HEK293 (cell line): ENCODE data around the gene CLN6.
A peak's percentile ranks its signal among the peaks of the same experiment; 100 is the strongest.

ENCODE experiments used
- HOXC10 ChIP-seq: sonication (generic); formaldehyde crosslinking; IDR thresholded peaks from 2 replicates; pipeline ENCODE4 v1.8.1; 2023; ENCODE audit warnings: mild to moderate bottlenecking, missing genetic modification reagents
- OVOL3 ChIP-seq: fragments of 450-650 bp; formaldehyde crosslinking; IDR thresholded peaks from 2 replicates; pipeline ENCODE4 v1.5.1; 2016; ENCODE audit warnings: missing biosample characterization, missing genetic modification characterization
- ZBTB7A ChIP-seq: fragments of 450-650 bp; formaldehyde crosslinking; IDR thresholded peaks from 2 replicates; pipeline ENCODE4 v1.5.1; 2016; ENCODE audit warnings: low read depth, missing biosample characterization, missing genetic modification characterization
- ZNF132 ChIP-seq: fragments of 450-650 bp; formaldehyde crosslinking; IDR thresholded peaks from 2 replicates; pipeline ENCODE4 v1.5.1; 2017; ENCODE audit warnings: missing biosample characterization, missing genetic modification characterization, borderline replicate concordance
- ZNF140 ChIP-seq: fragments of 450-650 bp; formaldehyde crosslinking; IDR thresholded peaks from 2 replicates; pipeline ENCODE4 v1.5.1; 2016; ENCODE audit warnings: missing biosample characterization, missing genetic modification characterization
- ZNF157 ChIP-seq: fragments of 450-650 bp; formaldehyde crosslinking; IDR thresholded peaks from 2 replicates; pipeline ENCODE4 v1.5.1; 2016; ENCODE audit warnings: missing biosample characterization, missing genetic modification characterization
- ZNF16 ChIP-seq: fragments of 450-650 bp; formaldehyde crosslinking; IDR thresholded peaks from 2 replicates; pipeline ENCODE4 v1.5.1; 2016; ENCODE audit warnings: low read depth, missing biosample characterization, missing genetic modification characterization
- ZNF2 ChIP-seq: fragments of 450-650 bp; formaldehyde crosslinking; IDR thresholded peaks from 2 replicates; pipeline ENCODE4 v1.5.1; 2016; ENCODE audit warnings: missing biosample characterization, missing genetic modification characterization
- ZNF248 ChIP-seq: fragments of 450-650 bp; formaldehyde crosslinking; IDR thresholded peaks from 2 replicates; pipeline ENCODE4 v1.5.1; 2017; ENCODE audit warnings: missing biosample characterization, missing genetic modification characterization
- ZNF280C ChIP-seq: fragments of 450-650 bp; formaldehyde crosslinking; IDR thresholded peaks from 2 replicates; pipeline ENCODE4 v1.5.1; 2016; ENCODE audit warnings: missing biosample characterization, missing genetic modification characterization
- ZNF292 ChIP-seq: fragments of 450-650 bp; formaldehyde crosslinking; IDR thresholded peaks from 2 replicates; pipeline ENCODE4 v1.5.1; 2016; ENCODE audit warnings: low read depth, missing biosample characterization, missing genetic modification characterization, borderline replicate concordance
- ZNF555 ChIP-seq: fragments of 450-650 bp; formaldehyde crosslinking; conservative IDR thresholded peaks from 2 replicates; pipeline ENCODE4 v1.5.1; 2017; ENCODE audit warnings: missing biosample characterization, mild to moderate bottlenecking, missing genetic modification characterization, inconsistent platforms
- ZNF623 ChIP-seq: fragments of 450-650 bp; formaldehyde crosslinking; IDR thresholded peaks from 2 replicates; pipeline ENCODE4 v1.5.1; 2016; ENCODE audit warnings: missing biosample characterization, missing genetic modification characterization
- ZNF701 ChIP-seq: fragments of 450-650 bp; formaldehyde crosslinking; IDR thresholded peaks from 2 replicates; pipeline ENCODE4 v1.5.1; 2016; ENCODE audit warnings: missing biosample characterization, missing genetic modification characterization
- TF ChIP-seq, protein P1 (sequence below): fragments of 450-650 bp; formaldehyde crosslinking; IDR thresholded peaks from 2 replicates; pipeline ENCODE4 v1.5.1; 2016; ENCODE audit warnings: missing biosample characterization, missing genetic modification characterization
- TF ChIP-seq, protein P2 (sequence below): fragments of 450-650 bp; formaldehyde crosslinking; conservative IDR thresholded peaks from 2 replicates; pipeline ENCODE4 v1.5.1; 2016; ENCODE audit warnings: low read depth, missing biosample characterization, missing genetic modification characterization
- TF ChIP-seq, protein P3 (sequence below): fragments of 450-650 bp; formaldehyde crosslinking; IDR thresholded peaks from 2 replicates; pipeline ENCODE4 v1.5.1; 2017; ENCODE audit warnings: missing biosample characterization, missing genetic modification characterization
- TF ChIP-seq, protein P4 (sequence below): fragments of 450-650 bp; formaldehyde crosslinking; IDR thresholded peaks from 2 replicates; pipeline ENCODE4 v1.5.1; 2016; ENCODE audit warnings: missing biosample characterization, missing genetic modification characterization, borderline replicate concordance
- TF ChIP-seq, protein P5 (sequence below): fragments of 450-650 bp; formaldehyde crosslinking; IDR thresholded peaks from 2 replicates; pipeline ENCODE4 v1.5.1; 2016; ENCODE audit warnings: missing biosample characterization, missing genetic modification characterization
- TF ChIP-seq, protein P6 (sequence below): fragments of 450-650 bp; formaldehyde crosslinking; IDR thresholded peaks from 2 replicates; pipeline ENCODE4 v1.5.1; 2016; ENCODE audit warnings: missing biosample characterization, missing genetic modification characterization

CLN6 gene

DNA sequence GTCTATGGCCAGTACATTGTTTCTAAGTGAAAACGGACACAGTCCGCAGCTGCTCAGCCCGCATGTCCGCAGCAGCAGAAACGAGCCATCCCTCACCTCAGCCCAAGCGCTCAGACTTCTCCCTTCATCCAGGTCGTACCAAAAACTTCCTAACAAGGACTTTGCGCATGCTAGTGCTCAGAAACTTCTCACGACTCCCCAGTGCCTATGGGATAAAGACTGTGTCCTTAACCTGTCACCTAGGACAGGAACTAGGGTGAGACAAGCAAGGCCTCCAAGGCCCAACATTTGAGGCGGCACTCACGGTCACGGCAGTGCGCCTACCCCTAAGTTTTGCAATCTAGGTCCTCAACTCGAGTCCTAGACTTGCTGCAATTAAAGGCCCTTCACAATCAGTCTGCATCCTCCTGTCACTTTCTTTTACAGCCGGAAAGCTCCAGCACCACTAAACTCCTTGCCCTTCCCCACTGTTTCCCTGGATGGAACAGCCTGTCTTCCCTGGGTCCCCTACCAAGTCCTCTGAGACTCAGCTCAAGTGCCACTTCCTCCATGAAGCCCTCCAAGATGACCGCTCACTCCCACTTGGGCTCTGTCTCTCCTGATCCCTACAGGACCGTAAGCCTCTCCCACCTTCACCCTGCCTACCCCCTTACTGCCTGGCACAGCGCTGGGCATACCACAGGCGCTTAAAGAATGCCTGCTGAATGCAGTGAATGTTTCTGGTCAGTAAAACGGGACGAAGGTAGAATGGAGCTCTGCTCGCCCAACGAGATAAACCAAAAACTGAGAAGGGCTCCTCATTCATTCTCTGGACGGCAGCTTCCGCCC lies 1.2 kb downstream of the CLN6 start (continued):
- TF ChIP-seq, protein P1, sequence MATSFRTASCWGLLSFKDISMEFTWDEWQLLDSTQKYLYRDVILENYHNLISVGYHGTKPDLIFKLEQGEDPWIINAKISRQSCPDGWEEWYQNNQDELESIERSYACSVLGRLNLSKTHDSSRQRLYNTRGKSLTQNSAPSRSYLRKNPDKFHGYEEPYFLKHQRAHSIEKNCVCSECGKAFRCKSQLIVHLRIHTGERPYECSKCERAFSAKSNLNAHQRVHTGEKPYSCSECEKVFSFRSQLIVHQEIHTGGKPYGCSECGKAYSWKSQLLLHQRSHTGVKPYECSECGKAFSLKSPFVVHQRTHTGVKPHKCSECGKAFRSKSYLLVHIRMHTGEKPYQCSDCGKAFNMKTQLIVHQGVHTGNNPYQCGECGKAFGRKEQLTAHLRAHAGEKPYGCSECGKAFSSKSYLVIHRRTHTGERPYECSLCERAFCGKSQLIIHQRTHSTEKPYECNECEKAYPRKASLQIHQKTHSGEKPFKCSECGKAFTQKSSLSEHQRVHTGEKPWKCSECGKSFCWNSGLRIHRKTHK (tag by site-specific recombination): no peak
- TF ChIP-seq OVOL3 (no peak), ZNF623 (tag by site-specific recombination) (0 out of 2 replicates have a peak, but pooled peaks have one; percentile 3), ZNF140 (tag by site-specific recombination) (no peak), ZNF248 (tag by site-specific recombination) (no peak), ZBTB7A (no peak), ZNF292 (tag by site-specific recombination) (no peak), ZNF280C (tag by site-specific recombination) (no peak), ZNF555 (tag by site-specific recombination) (no peak), ZNF701 (tag by site-specific recombination) (no peak), ZNF132 (tag by site-specific recombination) (no peak), HOXC10 (no peak), ZNF2 (no peak), ZNF157 (tag by site-specific recombination) (no peak), ZNF16 (tag by site-specific recombination) (no peak)
- TF ChIP-seq, protein P2, sequence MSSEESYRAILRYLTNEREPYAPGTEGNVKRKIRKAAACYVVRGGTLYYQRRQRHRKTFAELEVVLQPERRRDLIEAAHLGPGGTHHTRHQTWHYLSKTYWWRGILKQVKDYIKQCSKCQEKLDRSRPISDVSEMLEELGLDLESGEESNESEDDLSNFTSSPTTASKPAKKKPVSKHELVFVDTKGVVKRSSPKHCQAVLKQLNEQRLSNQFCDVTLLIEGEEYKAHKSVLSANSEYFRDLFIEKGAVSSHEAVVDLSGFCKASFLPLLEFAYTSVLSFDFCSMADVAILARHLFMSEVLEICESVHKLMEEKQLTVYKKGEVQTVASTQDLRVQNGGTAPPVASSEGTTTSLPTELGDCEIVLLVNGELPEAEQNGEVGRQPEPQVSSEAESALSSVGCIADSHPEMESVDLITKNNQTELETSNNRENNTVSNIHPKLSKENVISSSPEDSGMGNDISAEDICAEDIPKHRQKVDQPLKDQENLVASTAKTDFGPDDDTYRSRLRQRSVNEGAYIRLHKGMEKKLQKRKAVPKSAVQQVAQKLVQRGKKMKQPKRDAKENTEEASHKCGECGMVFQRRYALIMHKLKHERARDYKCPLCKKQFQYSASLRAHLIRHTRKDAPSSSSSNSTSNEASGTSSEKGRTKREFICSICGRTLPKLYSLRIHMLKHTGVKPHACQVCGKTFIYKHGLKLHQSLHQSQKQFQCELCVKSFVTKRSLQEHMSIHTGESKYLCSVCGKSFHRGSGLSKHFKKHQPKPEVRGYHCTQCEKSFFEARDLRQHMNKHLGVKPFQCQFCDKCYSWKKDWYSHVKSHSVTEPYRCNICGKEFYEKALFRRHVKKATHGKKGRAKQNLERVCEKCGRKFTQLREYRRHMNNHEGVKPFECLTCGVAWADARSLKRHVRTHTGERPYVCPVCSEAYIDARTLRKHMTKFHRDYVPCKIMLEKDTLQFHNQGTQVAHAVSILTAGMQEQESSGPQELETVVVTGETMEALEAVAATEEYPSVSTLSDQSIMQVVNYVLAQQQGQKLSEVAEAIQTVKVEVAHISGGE (tag by site-specific recombination): no peak
- TF ChIP-seq, protein P3, sequence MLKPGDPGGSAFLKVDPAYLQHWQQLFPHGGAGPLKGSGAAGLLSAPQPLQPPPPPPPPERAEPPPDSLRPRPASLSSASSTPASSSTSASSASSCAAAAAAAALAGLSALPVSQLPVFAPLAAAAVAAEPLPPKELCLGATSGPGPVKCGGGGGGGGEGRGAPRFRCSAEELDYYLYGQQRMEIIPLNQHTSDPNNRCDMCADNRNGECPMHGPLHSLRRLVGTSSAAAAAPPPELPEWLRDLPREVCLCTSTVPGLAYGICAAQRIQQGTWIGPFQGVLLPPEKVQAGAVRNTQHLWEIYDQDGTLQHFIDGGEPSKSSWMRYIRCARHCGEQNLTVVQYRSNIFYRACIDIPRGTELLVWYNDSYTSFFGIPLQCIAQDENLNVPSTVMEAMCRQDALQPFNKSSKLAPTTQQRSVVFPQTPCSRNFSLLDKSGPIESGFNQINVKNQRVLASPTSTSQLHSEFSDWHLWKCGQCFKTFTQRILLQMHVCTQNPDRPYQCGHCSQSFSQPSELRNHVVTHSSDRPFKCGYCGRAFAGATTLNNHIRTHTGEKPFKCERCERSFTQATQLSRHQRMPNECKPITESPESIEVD (tag by site-specific recombination): no peak
- TF ChIP-seq, protein P4, sequence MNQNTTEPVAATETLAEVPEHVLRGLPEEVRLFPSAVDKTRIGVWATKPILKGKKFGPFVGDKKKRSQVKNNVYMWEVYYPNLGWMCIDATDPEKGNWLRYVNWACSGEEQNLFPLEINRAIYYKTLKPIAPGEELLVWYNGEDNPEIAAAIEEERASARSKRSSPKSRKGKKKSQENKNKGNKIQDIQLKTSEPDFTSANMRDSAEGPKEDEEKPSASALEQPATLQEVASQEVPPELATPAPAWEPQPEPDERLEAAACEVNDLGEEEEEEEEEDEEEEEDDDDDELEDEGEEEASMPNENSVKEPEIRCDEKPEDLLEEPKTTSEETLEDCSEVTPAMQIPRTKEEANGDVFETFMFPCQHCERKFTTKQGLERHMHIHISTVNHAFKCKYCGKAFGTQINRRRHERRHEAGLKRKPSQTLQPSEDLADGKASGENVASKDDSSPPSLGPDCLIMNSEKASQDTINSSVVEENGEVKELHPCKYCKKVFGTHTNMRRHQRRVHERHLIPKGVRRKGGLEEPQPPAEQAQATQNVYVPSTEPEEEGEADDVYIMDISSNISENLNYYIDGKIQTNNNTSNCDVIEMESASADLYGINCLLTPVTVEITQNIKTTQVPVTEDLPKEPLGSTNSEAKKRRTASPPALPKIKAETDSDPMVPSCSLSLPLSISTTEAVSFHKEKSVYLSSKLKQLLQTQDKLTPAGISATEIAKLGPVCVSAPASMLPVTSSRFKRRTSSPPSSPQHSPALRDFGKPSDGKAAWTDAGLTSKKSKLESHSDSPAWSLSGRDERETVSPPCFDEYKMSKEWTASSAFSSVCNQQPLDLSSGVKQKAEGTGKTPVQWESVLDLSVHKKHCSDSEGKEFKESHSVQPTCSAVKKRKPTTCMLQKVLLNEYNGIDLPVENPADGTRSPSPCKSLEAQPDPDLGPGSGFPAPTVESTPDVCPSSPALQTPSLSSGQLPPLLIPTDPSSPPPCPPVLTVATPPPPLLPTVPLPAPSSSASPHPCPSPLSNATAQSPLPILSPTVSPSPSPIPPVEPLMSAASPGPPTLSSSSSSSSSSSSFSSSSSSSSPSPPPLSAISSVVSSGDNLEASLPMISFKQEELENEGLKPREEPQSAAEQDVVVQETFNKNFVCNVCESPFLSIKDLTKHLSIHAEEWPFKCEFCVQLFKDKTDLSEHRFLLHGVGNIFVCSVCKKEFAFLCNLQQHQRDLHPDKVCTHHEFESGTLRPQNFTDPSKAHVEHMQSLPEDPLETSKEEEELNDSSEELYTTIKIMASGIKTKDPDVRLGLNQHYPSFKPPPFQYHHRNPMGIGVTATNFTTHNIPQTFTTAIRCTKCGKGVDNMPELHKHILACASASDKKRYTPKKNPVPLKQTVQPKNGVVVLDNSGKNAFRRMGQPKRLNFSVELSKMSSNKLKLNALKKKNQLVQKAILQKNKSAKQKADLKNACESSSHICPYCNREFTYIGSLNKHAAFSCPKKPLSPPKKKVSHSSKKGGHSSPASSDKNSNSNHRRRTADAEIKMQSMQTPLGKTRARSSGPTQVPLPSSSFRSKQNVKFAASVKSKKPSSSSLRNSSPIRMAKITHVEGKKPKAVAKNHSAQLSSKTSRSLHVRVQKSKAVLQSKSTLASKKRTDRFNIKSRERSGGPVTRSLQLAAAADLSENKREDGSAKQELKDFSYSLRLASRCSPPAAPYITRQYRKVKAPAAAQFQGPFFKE (tag by site-specific recombination): no peak
- TF ChIP-seq, protein P5, sequence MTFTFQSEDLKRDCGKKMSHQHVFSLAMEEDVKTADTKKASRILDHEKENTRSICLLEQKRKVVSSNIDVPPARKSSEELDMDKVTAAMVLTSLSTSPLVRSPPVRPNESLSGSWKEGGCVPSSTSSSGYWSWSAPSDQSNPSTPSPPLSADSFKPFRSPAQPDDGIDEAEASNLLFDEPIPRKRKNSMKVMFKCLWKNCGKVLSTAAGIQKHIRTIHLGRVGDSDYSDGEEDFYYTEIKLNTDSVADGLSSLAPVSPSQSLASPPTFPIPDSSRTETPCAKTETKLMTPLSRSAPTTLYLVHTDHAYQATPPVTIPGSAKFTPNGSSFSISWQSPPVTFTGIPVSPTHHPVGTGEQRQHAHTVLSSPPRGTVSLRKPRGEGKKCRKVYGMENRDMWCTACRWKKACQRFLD (tag by site-specific recombination): no peak
- TF ChIP-seq, protein P6, sequence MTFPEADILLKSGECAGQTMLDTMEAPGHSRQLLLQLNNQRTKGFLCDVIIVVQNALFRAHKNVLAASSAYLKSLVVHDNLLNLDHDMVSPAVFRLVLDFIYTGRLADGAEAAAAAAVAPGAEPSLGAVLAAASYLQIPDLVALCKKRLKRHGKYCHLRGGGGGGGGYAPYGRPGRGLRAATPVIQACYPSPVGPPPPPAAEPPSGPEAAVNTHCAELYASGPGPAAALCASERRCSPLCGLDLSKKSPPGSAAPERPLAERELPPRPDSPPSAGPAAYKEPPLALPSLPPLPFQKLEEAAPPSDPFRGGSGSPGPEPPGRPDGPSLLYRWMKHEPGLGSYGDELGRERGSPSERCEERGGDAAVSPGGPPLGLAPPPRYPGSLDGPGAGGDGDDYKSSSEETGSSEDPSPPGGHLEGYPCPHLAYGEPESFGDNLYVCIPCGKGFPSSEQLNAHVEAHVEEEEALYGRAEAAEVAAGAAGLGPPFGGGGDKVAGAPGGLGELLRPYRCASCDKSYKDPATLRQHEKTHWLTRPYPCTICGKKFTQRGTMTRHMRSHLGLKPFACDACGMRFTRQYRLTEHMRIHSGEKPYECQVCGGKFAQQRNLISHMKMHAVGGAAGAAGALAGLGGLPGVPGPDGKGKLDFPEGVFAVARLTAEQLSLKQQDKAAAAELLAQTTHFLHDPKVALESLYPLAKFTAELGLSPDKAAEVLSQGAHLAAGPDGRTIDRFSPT (tag by site-specific recombination): no peak
